ENCODE results near the gene PPP1R15B.

GRCh38 chr1:204408602-204409001, 3.0 kb downstream of the PPP1R15B start:
- TF ChIP-seq CTCF (IDR thresholded peaks at IDR 0.05): no peak
- no peak for TF ChIP-seq POLR2A (IDR thresholded peaks at IDR 0.05)

Data from esophagus squamous epithelium (tissue), 4 donors.